Kidney (tissue), 22 donors: ENCODE measurements around the gene ZNF516. TPM values are rescaled to one million over a fixed set of nuclear protein-coding genes. Genes with fewer than 3 reads are reported as not detected.
A peak's percentile ranks its signal among the peaks of the same experiment; 100 is the strongest.
"Not testable (repeated sequence)": the region's sequence is repeated elsewhere in the genome, so short reads cannot be mapped to it uniquely, and the experiment has no call there.

Experiments used
- DNase-seq, 5 donors: peaks; one replicate each; pipeline ENCODE4 v3.0.0-alpha.2; 2013 to 2020
- FAIRE-seq: peaks from 2 replicates; lab custom pipeline; 2012; peaks lifted over from hg19 to GRCh38; lab: Jason Lieb, UNC
- H3K27ac ChIP-seq, 2 donors: one replicate each; pipeline ENCODE4 v1.7.0; 2013; ENCODE audit warnings: low read depth in 2 of 2, low read length in 2 of 2, inconsistent platforms in 1 of 2
- H3K27me3 ChIP-seq: one replicate; pipeline ENCODE4 v1.7.1; 2013; ENCODE audit warnings: low read length, inconsistent platforms; ENCODE audit not compliant: control insufficient read depth, insufficient read depth
- H3K36me3 ChIP-seq, 3 donors: one replicate each; pipeline versions ENCODE4 v1.7.0 to v1.7.1; 2013; ENCODE audit warnings: low read length in 3 of 3, control low read depth in 1 of 3, inconsistent platforms in 1 of 3; ENCODE audit not compliant: insufficient read depth in 3 of 3, control insufficient read depth in 2 of 3
- H3K4me1 ChIP-seq, 3 donors: one replicate each; pipeline versions ENCODE4 v1.7.0 to v1.7.1; 2013; ENCODE audit warnings: low read length in 3 of 3, inconsistent platforms in 1 of 3, low read depth in 1 of 3; ENCODE audit not compliant: control insufficient read depth in 2 of 3, insufficient read depth in 2 of 3
- H3K4me3 ChIP-seq, 3 donors: one replicate each; pipeline versions ENCODE4 v1.7.0 to v1.8.1; 2013; ENCODE audit warnings: low read length in 3 of 3, control low read depth in 1 of 3, inconsistent platforms in 1 of 3
- H3K9ac ChIP-seq, 3 donors: one replicate each; pipeline versions ENCODE4 v1.7.0 to v1.7.1; 2013; ENCODE audit warnings: low read length in 3 of 3, control low read depth in 1 of 3, inconsistent platforms in 1 of 3
- H3K9me3 ChIP-seq, 3 donors: one replicate each; pipeline versions ENCODE4 v1.7.0 to v1.7.1; 2013; ENCODE audit warnings: low read length in 3 of 3, control low read depth in 1 of 3, inconsistent platforms in 1 of 3; ENCODE audit not compliant: control insufficient read depth in 2 of 3, insufficient read depth in 1 of 3
- CTCF ChIP-seq: IDR thresholded peaks from 3 replicates; pipeline ENCODE4 v1.5.1; 2012; ENCODE audit warnings: mild to moderate bottlenecking, moderate library complexity, borderline replicate concordance; ENCODE audit not compliant: insufficient read depth; ENCODE audit errors: extremely low read depth
- intact Hi-C: fragments of 100-400 bp; cut with DNase I; formaldehyde crosslinking; loops from one replicate; pipeline ENCODE4 v1.11.1; 2022
- long read RNA-seq, 10 donors: library from polyadenylated mRNA in 1 of 10; unstranded in 1 of 10; transcript quantifications; one replicate each; pipeline ENCODE4 v2.0.0 and lab custom pipeline, GENCODE V29; 2021 to 2026
- polyA plus RNA-seq: library from polyadenylated mRNA; stranded (reverse); fragments of 350-450 nt; fragmentation: Illumina TruSeq; extraction: RNeasy Lipid Tissue Mini Kit (QIAGEN cat#74804); gene quantifications from one replicate; pipeline ENCODE4 v1.2.3, GENCODE V29; 2014; ENCODE audit warnings: low read depth, low replicate concordance; ENCODE audit not compliant: insufficient read depth
- total RNA-seq: library from RNA; stranded (reverse); fragmentation: NEBNext Ultra II Directional; extraction: Animal tissue kit (Norgen Biotek cat#: 25700); gene quantifications from one replicate; pipeline ENCODE4 v1.2.1, GENCODE V29; 2021
- donor health status: control.
- donor health status: control.
- donor health status: control.
- donor health status: control.
- donor health status: control.
- donor health status: DM: yes; HTN: yes; CAD: no.
- donor health status: Normal renal cell carcinoma (clear cell type).

ZNF516 gene
- 28.7 TPM for total RNA-seq
- polyA plus RNA-seq, result 6.7 TPM
- long read RNA-seq, donor 1, partial matches to known transcripts, result 7 of 9 reads
- long read RNA-seq, donor 1, other reads (novel, unspliced or antisense), result 0 of 9 reads
- long read RNA-seq, donor 2, partial matches to known transcripts, result 0 of 1 reads
- long read RNA-seq, donor 2, other reads (novel, unspliced or antisense), result 0 of 1 reads
- long read RNA-seq, donor 3, partial matches to known transcripts, result 0 of 1 reads
- long read RNA-seq, donor 3, other reads (novel, unspliced or antisense), result 0 of 1 reads
- long read RNA-seq, donor 4, partial matches to known transcripts, result 0 of 1 reads
- long read RNA-seq, donor 4, other reads (novel, unspliced or antisense), result 0 of 1 reads
- long read RNA-seq, donor 5, result 0 reads
- long read RNA-seq, donor 6, result 0 reads
- long read RNA-seq, donor 7, partial matches to known transcripts, result 8 of 13 reads
- long read RNA-seq, donor 7, other reads (novel, unspliced or antisense), result 5 of 13 reads
- long read RNA-seq, donor 8, result 0 reads
- long read RNA-seq, donor 9, partial matches to known transcripts, result 0 of 1 reads
- long read RNA-seq, donor 9, other reads (novel, unspliced or antisense), result 0 of 1 reads
- long read RNA-seq, donor 10, partial matches to known transcripts, result 0 of 2 reads
- long read RNA-seq, donor 10, other reads (novel, unspliced or antisense), result 0 of 2 reads

GRCh38 chr18:76495006-76495370, at the start of gene ZNF516:
Gene ZNF516, minus strand, starts transcription at chr18:76495242. Its CDS starts 52,188 bp downstream, at chr18:76443054.
- peak in 2 of 5 donors; percentile 65 to 81 for DNase-seq
- H3K4me1 ChIP-seq, result peaks cover 3 to 9% (median 3%) of the 10 kb centered on the region in 3 donors
- H3K9ac ChIP-seq, result peak within 1 kb of the TSS; percentile 86 to 93 (median 91)
- no peaks in the 10 kb centered on the region for H3K9me3 ChIP-seq
- no peaks in the 10 kb centered on the region for H3K27me3 ChIP-seq
- intact Hi-C loops, result no loop called here
- peak within 1 kb of the TSS; percentile 51 to 67 for H3K27ac ChIP-seq
- no peak for FAIRE-seq
- TF ChIP-seq CTCF, result no peak
- peak within 1 kb of the TSS; percentile 88 to 95 (median 93) for H3K4me3 ChIP-seq
- no peaks in the 10 kb centered on the region for H3K36me3 ChIP-seq

GRCh38 chr18:76538846-76539245, 43.8 kb upstream of the ZNF516 start:
- Histone ChIP-seq H3K27me3 (no peaks in the 10 kb centered on the region), H3K4me1 (no peaks in the 10 kb centered on the region), H3K9me3 (no peaks in the 10 kb centered on the region), H3K9ac (no peak overlapping the region), H3K4me3 (no peak overlapping the region), H3K27ac (no peak overlapping the region), H3K36me3 (no peaks in the 10 kb centered on the region)
- intact Hi-C loops, result no loop called here
- DNase-seq (no peak), FAIRE-seq (no peak)
- no peak for TF ChIP-seq CTCF

GRCh38 chr18:76537621-76538020, 42.6 kb upstream of the ZNF516 start:
- no peaks in the 10 kb centered on the region for H3K27me3 ChIP-seq
- intact Hi-C loops, result no loop called here
- no peak overlapping the region for H3K27ac ChIP-seq
- H3K9me3 ChIP-seq, result no peaks in the 10 kb centered on the region
- H3K4me3 ChIP-seq, result no peak overlapping the region
- no peaks in the 10 kb centered on the region for H3K4me1 ChIP-seq
- FAIRE-seq (no peak), DNase-seq (no peak)
- no peaks in the 10 kb centered on the region for H3K36me3 ChIP-seq
- no peak overlapping the region for H3K9ac ChIP-seq
- TF ChIP-seq CTCF, result no peak

GRCh38 chr18:76536593-76536992, 41.6 kb upstream of the ZNF516 start:
- H3K27ac ChIP-seq, H3K36me3 ChIP-seq, H3K9ac ChIP-seq, DNase-seq, H3K4me1 ChIP-seq, H3K4me3 ChIP-seq, H3K9me3 ChIP-seq, H3K27me3 ChIP-seq, intact Hi-C loops, FAIRE-seq: not testable (repeated sequence)
